HL-60/S4 (cell line): ENCODE data around the gene ITFG1.
"Not testable (repeated sequence)": the region's sequence is repeated elsewhere in the genome, so short reads cannot be mapped to it uniquely, and the experiment has no call there.

Source experiments
- in situ Hi-C: fragments of 300-500 bp; cut with MboI; formaldehyde crosslinking; loops from 2 replicates; pipeline ENCODE4 v1.14.3; 2022; ENCODE audit warnings: low sequenced_read_pairs

The ITFG1 gene

DNA sequence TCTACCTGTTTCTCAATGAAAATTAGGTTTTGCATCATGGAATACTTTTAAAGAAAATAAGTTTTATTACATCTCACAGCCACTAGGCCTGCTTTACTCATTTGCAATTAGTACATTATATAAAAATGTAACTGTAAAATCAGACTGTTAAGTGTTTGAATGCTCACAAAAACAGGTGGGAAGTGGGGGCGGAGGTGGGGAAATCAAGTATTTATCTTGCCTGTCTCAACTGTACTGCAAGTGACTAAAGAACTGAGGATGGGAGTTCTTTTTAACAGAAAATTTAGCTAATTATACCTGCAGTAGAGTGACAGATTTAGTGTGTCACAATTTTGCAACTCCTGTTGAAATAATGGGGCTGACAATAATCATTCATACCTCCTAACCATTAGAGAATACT is 34.1 kb downstream of the ITFG1 start:
- in situ Hi-C loops, result no loop called here

DNA sequence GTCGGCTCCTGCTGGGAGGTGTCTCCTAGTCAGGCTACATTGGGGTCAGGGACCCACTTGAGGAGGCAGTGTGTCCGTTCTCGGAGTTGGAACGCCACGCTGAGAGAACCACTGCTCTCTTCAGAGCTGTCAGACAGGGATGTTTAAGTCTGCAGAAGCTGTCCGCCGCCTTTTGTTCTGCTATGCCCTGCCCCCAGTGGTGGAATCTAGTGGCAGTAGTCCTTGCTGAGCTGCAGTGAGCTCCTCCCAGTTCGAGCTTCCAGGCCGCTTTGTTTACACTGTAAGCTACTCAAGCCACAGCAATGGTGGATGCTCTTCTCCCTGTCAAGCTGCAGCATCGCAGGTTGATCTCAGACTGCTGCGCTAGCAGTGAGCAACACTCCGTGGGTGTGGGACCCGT is 36.0 kb downstream of the ITFG1 start:
- in situ Hi-C loops, result no loop called here

DNA sequence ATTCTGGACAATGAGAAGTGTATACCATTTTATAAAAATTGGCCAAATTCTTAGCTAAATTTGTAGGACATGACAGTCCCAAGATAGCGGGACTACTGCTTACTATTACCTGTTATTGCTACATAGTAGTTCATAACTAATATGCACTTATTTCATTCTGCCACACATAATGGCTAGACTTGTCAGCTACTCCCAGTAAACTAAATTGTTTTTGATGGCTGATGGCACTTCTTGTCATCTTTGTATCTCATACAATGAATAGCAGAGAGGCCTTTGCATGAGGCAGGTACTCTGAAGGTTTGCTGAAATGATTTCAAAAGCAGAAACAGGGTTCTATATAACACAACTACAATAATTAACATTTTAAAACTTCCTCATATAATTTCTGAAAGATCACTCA is 44.0 kb downstream of the ITFG1 start:
- in situ Hi-C loops, result no loop called here

DNA sequence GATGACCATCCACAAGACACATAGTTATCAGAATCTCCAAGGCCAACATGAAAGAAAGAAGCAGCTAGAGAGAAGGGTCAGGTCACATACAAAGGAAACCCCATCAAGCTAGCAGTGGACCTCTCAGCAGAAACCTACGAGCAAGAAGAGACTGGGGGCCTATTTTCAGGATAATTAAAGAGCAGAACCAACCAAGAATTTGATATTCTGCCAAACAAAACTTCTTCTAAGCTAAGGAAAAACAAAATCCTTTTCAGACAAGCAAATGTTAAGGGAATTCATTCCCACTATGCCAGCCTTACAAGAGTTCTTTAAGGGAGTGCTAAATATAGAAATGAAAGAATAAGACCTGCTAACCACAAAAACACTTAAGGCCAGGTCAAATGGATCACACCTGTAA is 47.8 kb downstream of the ITFG1 start:
- in situ Hi-C loops, result no loop called here

DNA sequence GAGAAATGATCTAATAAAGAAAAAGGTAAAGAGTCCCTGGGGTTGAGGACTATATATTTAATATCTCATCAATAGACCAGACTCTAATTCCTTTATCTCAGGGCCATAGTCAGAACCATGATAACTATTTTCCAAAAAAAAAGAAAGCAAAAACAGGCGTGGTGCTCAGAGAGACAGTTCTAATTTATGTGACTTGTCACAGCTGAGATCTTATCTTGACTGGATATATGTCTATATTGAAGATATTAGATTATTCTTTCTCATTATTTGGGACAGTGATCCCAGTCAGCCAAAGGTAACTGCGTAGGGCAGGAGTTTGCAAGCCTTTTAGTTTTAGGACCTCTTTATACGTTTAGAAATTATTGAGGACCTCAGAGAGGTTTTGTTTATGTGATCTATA is 52.4 kb downstream of the ITFG1 start:
- in situ Hi-C loops, result no loop called here

DNA sequence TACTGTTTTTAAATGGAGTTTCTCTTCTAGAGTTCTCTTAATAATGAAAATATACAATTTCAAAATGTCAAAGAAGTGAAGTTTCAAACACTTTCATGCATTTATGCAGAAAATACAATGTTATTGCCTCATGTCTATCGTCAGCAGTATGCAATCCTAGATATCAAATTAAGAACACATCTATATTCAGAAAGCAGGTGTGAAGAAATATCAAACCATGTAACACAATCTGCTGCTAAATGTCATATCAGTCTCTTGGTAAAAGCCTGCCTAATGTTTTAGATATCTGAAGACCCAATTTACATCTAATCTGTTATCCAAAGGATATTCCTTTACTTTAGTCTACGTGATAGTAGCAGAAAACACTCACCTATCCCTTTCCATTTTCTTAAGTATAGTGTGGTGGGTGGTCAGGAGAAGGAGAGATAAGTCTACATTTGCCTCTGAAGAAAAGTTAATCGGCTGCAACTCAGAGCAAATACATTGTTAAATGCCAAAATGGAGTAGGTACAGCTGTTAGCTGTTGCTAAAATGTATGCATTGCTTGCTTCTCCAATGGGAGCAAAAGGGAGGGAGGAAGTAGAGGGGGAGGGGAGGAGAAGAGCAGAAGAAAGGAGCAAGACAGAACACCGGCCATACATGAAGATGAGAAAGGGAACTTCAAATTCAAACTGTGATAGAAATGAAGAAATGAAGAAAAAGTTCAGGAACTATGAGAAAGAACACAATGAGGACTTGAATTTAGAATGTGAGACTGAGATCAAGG is 64.9 kb downstream of the ITFG1 start:
- in situ Hi-C loops, result no loop called here

DNA sequence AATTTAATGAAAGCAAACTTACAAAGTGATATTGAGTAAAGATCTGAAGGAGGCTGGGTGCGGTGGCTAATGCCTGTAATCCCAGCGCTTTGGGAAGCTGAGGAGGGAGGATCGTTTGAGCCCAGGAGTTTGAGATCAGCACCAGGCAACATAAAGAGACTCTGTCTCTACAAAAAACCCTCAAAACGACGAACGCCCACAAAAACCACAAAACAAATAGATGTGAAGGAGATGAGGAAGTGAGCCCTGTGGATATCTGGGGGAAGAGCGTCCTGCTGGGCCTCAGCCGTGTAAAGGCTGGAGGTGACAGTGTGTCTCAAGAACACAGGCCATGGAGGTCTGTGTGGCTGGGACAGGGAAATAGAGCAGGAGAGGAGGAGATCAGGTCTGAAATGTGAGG is 68.8 kb downstream of the ITFG1 start:
- in situ Hi-C loops, result no loop called here

DNA sequence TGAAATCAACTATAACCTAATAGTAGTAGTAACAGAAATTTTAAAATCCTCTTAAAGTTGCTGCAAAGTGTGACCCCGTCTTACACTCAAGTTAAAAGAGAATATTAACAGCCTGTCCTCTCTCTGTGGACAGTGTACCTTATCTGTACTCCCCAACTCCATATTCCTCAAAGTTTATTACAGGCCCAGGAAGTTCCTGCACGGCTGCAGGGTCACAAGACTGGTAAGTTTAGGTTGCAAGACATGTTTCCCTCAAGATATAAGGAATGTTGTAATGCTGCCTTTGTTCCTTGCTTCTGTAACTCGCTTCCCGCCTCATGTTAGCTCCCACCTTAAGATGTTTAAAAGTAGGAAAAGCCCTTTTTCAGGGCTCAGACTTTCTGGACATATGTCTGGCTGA is 72.2 kb downstream of the ITFG1 start:
- in situ Hi-C loops, result no loop called here

DNA sequence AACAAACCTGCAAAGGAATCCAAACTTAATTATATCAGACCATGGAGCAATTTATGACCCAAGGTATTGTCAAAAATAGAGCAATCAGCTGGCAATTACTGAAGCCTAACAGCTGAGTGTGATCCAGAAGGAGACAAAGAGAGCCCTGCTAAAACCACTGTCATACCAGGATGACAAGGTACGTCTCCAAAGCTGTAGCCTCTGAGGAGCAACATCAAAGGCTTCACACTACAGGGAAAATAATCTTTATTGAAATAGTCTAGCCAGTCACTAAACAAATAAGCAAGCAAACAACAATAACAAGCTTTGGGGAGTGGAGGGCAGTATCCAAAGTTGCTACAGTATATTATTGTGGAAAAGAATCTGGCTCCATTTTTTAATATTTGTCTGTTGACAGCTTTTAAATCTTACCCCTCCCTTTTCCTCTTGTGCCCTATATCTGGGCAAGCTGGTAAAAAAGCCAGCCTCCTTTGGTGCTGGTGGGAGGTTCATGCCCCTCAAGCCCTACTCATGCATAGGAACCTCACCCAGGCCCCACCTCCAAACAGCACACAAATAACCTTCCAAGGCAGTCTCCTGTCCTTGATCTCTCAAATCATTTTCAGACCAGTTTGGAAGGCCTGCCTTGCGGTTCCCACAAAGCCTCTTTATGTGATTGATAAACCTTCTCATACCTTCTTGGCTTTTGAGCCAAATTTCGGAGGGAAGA is 73.7 kb downstream of the ITFG1 start:
- in situ Hi-C loops, result no loop called here

DNA sequence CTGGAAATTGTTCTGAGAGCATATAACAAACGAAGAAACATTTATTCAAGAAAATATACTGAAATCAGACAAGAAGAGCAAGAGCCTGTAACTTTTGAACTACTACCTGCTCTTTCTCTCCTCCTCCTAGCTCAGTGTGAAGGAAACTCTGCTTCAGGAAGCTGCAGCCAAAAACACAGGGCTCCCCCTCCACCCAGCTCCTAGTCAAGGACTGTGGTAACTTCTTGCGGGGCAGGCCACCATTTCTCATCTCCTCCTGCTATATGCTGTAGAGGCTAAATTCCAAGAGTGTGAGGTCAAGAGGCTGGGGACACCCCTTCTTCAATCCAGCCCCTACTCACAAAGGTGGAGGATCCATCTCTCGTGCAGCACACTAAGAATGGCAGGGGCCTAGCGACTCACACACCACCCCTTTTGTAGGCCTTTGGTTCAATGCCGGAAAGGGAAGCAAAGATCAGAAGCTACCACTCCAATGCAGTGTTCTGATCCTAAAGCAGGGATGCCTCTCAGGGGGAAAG is 74.6 kb downstream of the ITFG1 start:
- in situ Hi-C loops, result no loop called here

DNA sequence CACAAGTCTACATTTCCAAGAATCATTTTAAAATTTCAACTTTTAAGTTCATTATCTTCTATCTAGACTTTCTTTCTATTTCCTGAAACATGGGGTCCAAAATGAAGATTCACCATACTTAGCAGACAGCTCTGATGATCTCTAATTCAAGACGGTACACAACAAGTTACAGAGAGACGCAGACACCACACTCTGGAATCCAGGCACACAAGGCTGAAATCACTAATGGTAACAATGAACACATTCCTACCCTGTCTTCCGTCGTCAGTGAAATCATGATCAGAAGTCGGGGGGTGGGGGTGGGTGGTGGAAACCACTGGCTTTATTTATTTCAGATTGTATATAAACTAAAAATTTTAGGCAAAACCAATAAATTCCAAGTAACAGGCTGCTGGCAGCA is 78.5 kb downstream of the ITFG1 start:
- in situ Hi-C loops, result no loop called here

DNA sequence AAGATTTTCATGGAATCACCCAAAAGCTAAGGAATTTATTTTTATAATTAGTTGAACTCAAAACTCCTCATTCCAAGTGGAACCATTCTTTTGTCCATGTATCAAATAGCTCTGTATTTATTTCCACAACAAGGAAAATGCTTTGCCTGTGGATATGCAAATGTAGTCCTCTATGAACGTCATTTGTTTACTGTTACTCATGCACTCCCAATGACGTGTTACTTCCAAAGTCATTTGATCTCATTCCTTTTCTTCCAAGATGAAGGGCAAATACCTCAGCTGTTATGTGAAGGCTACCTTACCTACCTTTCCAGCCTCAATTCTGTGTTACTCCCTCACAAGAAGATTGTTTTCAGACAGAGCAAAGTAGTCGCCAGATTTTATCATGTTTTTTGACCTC is 83.7 kb downstream of the ITFG1 start:
- in situ Hi-C loops, result no loop called here

DNA sequence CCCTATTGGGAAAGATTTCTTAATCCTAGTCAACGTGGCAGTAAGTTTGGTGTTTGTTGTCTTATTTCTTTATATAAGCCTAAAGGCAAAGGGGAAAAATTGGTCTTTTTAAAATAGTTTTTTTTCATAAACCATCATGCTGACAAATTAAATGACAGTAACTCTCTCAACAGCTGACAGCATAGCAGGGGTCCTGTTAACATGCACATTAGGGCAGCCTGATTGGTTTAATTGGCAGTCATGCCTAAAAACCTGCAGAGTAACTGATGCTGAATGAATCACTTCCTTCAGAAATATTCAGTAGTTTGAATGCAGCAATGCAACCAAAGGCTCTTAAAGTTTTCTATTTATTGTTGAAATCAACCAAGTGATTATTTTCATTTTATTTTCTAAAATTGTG is 85.4 kb downstream of the ITFG1 start:
- in situ Hi-C loops, result no loop called here

DNA sequence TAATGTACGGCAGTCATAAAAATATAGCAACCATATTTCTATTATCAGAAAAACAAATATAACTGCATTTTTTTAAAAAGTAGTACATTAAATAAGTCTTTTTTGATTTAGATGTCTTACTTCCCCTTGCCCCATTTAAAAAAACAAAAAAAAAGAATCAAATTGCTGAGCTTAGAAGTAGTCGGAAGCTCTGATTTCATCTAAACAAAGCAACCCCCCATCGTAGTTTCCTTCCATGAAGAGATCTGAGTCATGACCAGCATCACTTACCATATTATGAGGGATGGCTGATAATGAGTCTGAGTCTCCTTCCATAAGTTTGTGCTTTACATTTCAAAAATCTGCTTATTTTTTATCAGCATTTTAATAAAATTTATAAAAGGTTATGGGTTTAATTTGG is 86.2 kb downstream of the ITFG1 start:
- in situ Hi-C loops, result no loop called here

DNA sequence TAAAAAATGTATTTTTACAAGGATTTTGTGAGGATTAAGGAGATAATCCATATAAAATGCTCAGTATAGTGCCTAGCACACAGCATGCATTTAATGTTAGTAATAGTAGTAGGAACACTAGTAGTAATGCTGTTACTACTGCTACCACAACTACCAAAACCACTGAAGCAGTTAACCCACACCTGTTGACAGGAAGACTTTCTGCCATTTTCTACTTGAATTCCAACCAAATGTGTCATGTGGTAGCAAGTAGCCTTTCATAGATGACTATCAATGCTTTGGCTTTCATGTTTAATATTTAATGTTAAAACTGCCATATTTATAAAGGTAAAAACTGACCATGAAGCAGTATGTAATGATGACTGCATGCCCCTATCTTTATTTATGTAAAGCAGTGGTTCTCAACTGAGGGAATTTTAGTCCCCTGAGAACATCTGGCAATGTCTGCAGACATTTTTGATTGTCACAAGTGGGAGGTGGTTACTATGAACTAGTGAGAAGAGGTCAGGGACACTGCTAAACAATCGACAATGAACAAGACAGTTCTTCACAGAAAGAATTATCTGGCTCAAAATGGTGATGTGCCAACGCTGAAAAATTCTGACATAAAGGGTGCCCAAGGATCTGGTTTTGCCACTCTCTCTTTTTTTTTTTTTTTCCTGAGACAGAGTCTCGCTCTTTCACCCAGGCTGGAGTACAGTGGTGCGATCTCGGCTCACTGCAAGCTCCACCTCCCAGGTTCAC is 89.4 kb downstream of the ITFG1 start:
- in situ Hi-C loops, result no loop called here

DNA sequence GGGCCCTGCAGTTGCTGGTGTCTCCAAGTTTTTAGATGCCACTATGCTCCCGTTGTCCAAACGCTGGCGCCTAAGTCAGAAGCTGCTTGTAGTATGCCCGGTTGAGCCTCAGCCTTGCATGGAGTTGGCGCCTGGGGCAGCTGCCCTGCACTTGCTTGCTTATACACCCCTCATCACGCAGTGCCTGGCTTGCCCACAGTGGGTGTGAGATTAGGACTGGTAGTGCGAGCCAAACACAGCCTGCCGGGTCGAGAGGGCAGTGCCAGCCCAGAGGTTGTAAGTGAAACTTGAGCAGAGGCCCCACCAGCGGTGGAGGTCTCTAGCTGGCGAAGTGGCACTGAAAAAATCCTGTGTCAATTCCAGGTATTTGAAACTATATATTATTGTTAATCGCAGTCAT is 90.3 kb downstream of the ITFG1 start:
- in situ Hi-C loops, result no loop called here

DNA sequence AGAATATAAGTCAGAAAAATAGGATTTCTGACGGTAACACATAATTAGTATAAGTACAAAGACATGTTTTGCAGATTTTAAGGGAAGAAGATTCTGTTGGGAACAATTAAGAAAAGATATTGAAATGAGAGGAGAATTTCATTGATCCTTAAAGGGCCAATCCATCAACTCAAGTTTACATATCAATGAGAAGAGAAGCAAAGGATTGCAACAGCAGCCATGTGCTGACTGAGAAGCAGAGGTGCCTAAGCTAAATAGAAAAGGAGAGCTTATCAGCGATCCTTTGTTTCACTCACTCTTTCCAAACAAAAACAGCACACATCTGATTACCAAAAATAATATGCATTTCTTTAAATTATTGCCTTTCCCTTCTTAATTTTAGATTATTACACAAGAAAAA is 94.6 kb downstream of the ITFG1 start:
- in situ Hi-C loops, result no loop called here

DNA sequence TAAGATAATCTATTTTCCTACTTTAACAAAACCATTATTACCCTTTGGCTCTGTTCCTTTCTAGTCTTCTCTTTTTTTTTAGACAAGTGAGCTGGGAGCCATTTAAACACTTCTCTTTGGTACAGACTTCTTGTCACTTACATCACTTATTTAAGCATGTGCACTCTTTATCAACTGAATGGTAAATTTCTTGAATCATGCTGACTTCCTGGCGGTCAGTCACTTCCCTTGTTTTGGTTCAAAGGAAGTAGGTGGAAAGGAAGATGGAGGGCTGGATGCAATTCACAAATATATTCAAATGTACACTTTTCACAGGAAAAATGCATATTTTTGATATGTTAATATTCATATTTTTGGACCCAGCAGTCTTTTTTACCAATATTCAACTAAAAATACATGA is 97.1 kb downstream of the ITFG1 start:
- in situ Hi-C loops, result no loop called here

DNA sequence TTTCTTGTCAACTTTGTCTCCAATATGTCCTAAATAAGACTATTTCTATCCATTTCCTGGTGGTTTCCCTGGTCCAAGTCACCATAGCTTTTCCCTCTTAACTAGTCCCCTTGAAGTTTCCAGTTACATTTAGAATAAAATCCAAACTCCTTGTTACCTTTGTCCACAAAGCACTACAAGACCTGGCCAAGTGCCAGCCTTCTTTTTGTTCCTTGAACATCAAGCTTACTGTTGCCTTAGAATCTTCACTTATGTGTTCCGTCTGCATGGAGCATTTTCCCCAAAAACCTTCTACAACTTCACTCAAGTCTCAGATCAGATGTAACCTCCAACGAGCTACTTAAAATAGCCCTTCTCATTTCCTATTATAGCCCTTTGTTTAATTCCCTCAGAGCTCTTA is 101.4 kb downstream of the ITFG1 start:
- in situ Hi-C loops, result no loop called here

DNA sequence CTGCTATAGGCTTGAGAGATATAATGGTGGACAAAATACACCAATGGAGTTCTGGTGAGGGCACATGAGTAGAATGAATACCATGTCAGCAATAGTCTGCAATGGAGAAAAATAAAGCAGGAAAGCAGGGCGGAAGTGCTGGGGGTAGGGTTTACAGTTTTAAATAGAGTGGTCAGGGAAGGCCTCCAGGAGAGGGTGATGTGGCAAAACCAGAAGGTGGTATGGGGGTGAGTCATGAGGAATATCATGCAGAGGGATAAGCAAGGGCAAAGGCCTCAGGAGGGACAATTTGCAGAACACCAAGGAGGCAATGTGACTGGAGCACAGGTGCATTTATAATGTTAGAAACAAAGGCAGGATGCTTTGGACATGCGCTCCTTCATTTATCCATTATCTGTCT is 102.0 kb downstream of the ITFG1 start:
- in situ Hi-C loops, result no loop called here

DNA sequence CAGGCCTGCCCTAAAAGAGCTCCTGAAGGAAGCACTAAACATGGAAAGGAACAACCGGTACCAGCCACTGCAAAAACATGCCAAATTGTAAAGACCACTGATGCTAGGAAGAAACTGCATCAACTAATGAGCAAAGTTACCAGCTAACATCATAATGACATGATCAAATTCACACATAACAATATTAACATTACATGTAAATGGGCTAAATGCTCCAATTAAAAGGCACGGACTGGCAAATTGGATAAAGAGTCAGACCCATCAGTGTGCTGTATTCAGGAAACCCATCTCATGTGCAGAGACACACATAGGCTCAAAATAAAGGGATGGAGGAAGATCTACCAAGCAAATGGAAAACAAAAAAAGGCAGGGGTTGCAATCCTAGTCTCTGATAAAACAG is 111.8 kb downstream of the ITFG1 start:
- in situ Hi-C loops, result not testable (repeated sequence)
